Adrenal gland (tissue), 12 donors: ENCODE results near the gene TBC1D14. TPM values are rescaled to one million over a fixed set of nuclear protein-coding genes. Genes with fewer than 3 reads are reported as not detected.

Experiments
- DNase-seq, 7 donors: peaks; one replicate each; pipeline ENCODE4 v3.0.0-alpha.2; 2019 to 2020
- H3K27ac ChIP-seq, 5 donors: fragments of 200-600 bp; sonication (generic) in 4 of 5; 1 replicate in 3 of 5; 2 replicates in 2 of 5; pipeline versions ENCODE4 v1.5.1 to v1.8.0; 2016 to 2020; ENCODE audit warnings: mild to moderate bottlenecking in 1 of 5
- H3K27me3 ChIP-seq: fragments of 200-600 bp; 2 replicates; pipeline ENCODE4 v1.8.0; 2021
- H3K36me3 ChIP-seq, 2 donors: fragments of 200-600 bp; replicated peaks in 1 of 2; 1 replicate in 1 of 2; 2 replicates in 1 of 2; pipeline versions ENCODE4 v1.5.1 to v1.8.0; 2018 to 2022
- H3K4me1 ChIP-seq, 2 donors: fragments of 200-600 bp; replicated peaks in 1 of 2; 1 replicate in 1 of 2; 2 replicates in 1 of 2; pipeline versions ENCODE4 v1.5.1 to v1.8.0; 2018 to 2021
- H3K4me3 ChIP-seq, 4 donors: fragments of 200-600 bp; sonication (generic) in 3 of 4; one replicate each; pipeline ENCODE4 v1.5.1; 2016 to 2018
- H3K9me3 ChIP-seq, 3 donors: fragments of 200-600 bp; sonication (generic) in 1 of 3; replicated peaks in 1 of 3; 1 replicate in 2 of 3; 2 replicates in 1 of 3; pipeline versions ENCODE4 v1.5.1 to v1.8.0; 2016 to 2021
- CTCF ChIP-seq, 6 experiments: fragments of 450-650 bp in 4 of 6; fragments of 200-600 bp in 2 of 6; sonication (generic) in 1 of 6; IDR thresholded peaks; 1 replicate in 5 of 6; 2 replicates in 1 of 6; pipeline versions ENCODE4 v1.5.1 to v1.8.0; 2016 to 2021; ENCODE audit warnings: antibody characterized with exemption in 6 of 6, mild to moderate bottlenecking in 2 of 6, moderate library complexity in 1 of 6
- POLR2A ChIP-seq, 2 donors: fragments of 450-650 bp; IDR thresholded peaks; one replicate each; pipeline ENCODE4 v1.6.1; 2017; ENCODE audit warnings: antibody characterized with exemption in 2 of 2, mild to moderate bottlenecking in 2 of 2, moderate library complexity in 1 of 2
- WGBS, 4 donors: extraction: QIAGEN DNeasy Blood & Tissue Kit in 2 of 4; methylation state at CpG; one replicate each; pipeline versions ENCODE4 v1.1.5 to v1.1.7; 2013 to 2017; 5-methylcytosine and 5-hydroxymethylcytosine counted together
- intact Hi-C, 2 donors: fragments of 100-400 bp; cut with DNase I; formaldehyde crosslinking; loops; one replicate each; pipeline versions ENCODE4 v1.14.1 to v1.15.0; 2022 to 2023
- polyA plus RNA-seq, 3 donors: library from polyadenylated mRNA; stranded (reverse); fragments of 200-250 nt in 2 of 3; fragments of 350-450 nt in 1 of 3; fragmentation: Illumina TruSeq in 1 of 3; extraction: RNeasy Lipid Tissue Mini Kit (QIAGEN cat#74804) in 1 of 3; gene quantifications; one replicate each; pipeline ENCODE4 v1.2.3, GENCODE V29; 2013 to 2014
- total RNA-seq, 9 donors: library from RNA; depleted of rRNA in 4 of 9; stranded (reverse); fragments of >200 nt in 4 of 9; fragments of 120-200 nt in 1 of 9; fragmentation: NEBNext Ultra II Directional in 1 of 9; extraction: Animal tissue kit (Norgen Biotek cat#: 25700) in 1 of 9; gene quantifications; one replicate each; pipeline versions ENCODE4 v1.1.0 to v1.2.4, GENCODE V29; 2013 to 2023
- donor health status: healthy with polysubstance abuse.
- donor health status: Bipolar disorder and iron deficiency.
- donor health status: DM: yes; HTN: yes; CAD: no.
- donor health status: DM: no; HTN: no; CAD: no.
- donor health status: DM: no; HTN: no; CAD: no.
- donor health status: DM: yes; HTN: yes; CAD: no.

The TBC1D14 gene
- total and polyA plus RNA-seq, 12 donors = 24.9 to 110 (median 83.0) TPM

- no peaks in the 10 kb centered on the region for H3K9me3 ChIP-seq
- peaks cover 15 to 21% of the 10 kb centered on the region in 2 donors for H3K4me1 ChIP-seq
- intact Hi-C loops = no loop called here
- peaks cover 0 to 95% of the 10 kb centered on the region in 2 donors for H3K36me3 ChIP-seq
- peak in 2 of 7 donors; percentile 50 to 53 for DNase-seq
- 55 to 72% (median 66%) methylated on average over 13 to 14 of the region's 14 CpGs for WGBS, 4 donors
- H3K4me3 ChIP-seq = no peak overlapping the region
- H3K27me3 ChIP-seq = no peaks in the 10 kb centered on the region
- TF ChIP-seq POLR2A (IDR thresholded peaks at IDR 0.05) (no peak), CTCF (IDR thresholded peaks at IDR 0.05) (no peak)
- H3K27ac ChIP-seq = peak overlapping the region in 3 of 5 donors; percentile 45 to 54 (median 52)
Measured at GRCh38 chr4:6999172-7000086, 89.8 kb downstream of the TBC1D14 start.

- intact Hi-C loops = no loop called here
Measured at GRCh38 chr4:7000421-7001176, 91.0 kb downstream of the TBC1D14 start.

GRCh38 chr4:7001271-7001670 is 91.6 kb downstream of the TBC1D14 start:
- no peak for TF ChIP-seq POLR2A (IDR thresholded peaks at IDR 0.05)
- TF ChIP-seq CTCF (IDR thresholded peaks at IDR 0.05) = no peak
- H3K9me3 ChIP-seq = no peaks in the 10 kb centered on the region
- no peak overlapping the region for H3K4me3 ChIP-seq
- WGBS, 4 donors = 93 to 95% (median 94%) methylated on average over 7 of the region's 7 CpGs
- intact Hi-C loops = no loop called here
- peak overlapping the region in 2 of 5 donors; percentile 52 to 54 for H3K27ac ChIP-seq
- peaks cover 15 to 21% of the 10 kb centered on the region in 2 donors for H3K4me1 ChIP-seq
- H3K27me3 ChIP-seq = no peaks in the 10 kb centered on the region
- DNase-seq = peak in 3 of 7 donors; percentile 8 to 37 (median 11)
- H3K36me3 ChIP-seq = peaks cover 0 to 89% of the 10 kb centered on the region in 2 donors

More at GRCh38 chr4:7000421-7001176, 91.0 kb downstream of the TBC1D14 start:
- peaks cover 15 to 21% of the 10 kb centered on the region in 2 donors for H3K4me1 ChIP-seq
- H3K27ac ChIP-seq = peak overlapping the region in 3 of 5 donors; percentile 52 to 56 (median 54)
- no peak for TF ChIP-seq CTCF (IDR thresholded peaks at IDR 0.05)
- TF ChIP-seq POLR2A (IDR thresholded peaks at IDR 0.05) = peak in 1 of 2 donors; percentile 29
- 71 to 88% (median 76%) methylated on average over 8 to 18 of the region's 18 CpGs for WGBS, 4 donors
- peak; percentile 55 to 80 (median 63) for DNase-seq
- H3K9me3 ChIP-seq = no peaks in the 10 kb centered on the region
- H3K4me3 ChIP-seq = no peak overlapping the region
- H3K27me3 ChIP-seq = no peaks in the 10 kb centered on the region
- H3K36me3 ChIP-seq = peaks cover 0 to 93% of the 10 kb centered on the region in 2 donors

- 94 to 98% (median 97%) methylated on average over 7 of the region's 7 CpGs for WGBS, 4 donors
- no peaks in the 10 kb centered on the region for H3K27me3 ChIP-seq
- no peaks in the 10 kb centered on the region for H3K9me3 ChIP-seq
- no peak overlapping the region for H3K4me3 ChIP-seq
- TF ChIP-seq CTCF (IDR thresholded peaks at IDR 0.05) (no peak), POLR2A (IDR thresholded peaks at IDR 0.05) (no peak)
- peaks cover 0 to 84% of the 10 kb centered on the region in 2 donors for H3K36me3 ChIP-seq
- peak in 3 of 7 donors; percentile 5 to 24 (median 14) for DNase-seq
- intact Hi-C loops = no loop called here
- peak overlapping the region in 1 of 5 donors; percentile 28 for H3K27ac ChIP-seq
- H3K4me1 ChIP-seq = peaks cover 23 to 30% of the 10 kb centered on the region in 2 donors
Measured at GRCh38 chr4:7002336-7002735, 92.7 kb downstream of the TBC1D14 start.
